Kidney epithelial cell (primary cell): ENCODE results near the gene ABCB10. TPM values are rescaled to one million over a fixed set of nuclear protein-coding genes. Genes with fewer than 3 reads are reported as not detected.

Source experiments
- DNase-seq: peaks from one replicate; pipeline ENCODE4 v3.0.0-alpha.2; 2010; ENCODE audit warnings: low read depth
- H3K27me3 ChIP-seq: 2 replicates; pipeline ENCODE4 v1.6.0; 2011; ENCODE audit warnings: low read length; ENCODE audit not compliant: control insufficient read depth, insufficient read depth
- H3K36me3 ChIP-seq: 2 replicates; pipeline ENCODE4 v1.5.1; 2011; ENCODE audit warnings: low read length; ENCODE audit not compliant: control insufficient read depth, insufficient read depth
- H3K4me3 ChIP-seq: 2 replicates; pipeline ENCODE4 v1.5.1; 2011; ENCODE audit warnings: low read depth, mild to moderate bottlenecking, control low read depth, low read length
- total RNA-seq: library from RNA; depleted of rRNA; stranded (reverse); fragments of >200 nt; gene quantifications from 2 replicates; pipeline ENCODE4 v1.2.3, GENCODE V29; 2015
- TF ChIP-seq, protein P1 (sequence below): IDR thresholded peaks from 2 replicates; pipeline ENCODE4 v1.5.1; 2011; ENCODE audit warnings: mild to moderate bottlenecking, moderate library complexity, low read length, control low read depth, inconsistent platforms; ENCODE audit not compliant: insufficient read depth, poor library complexity, severe bottlenecking

The ABCB10 gene
- total RNA-seq, 1 donor from 2014 or later = 11.9 TPM

DNA sequence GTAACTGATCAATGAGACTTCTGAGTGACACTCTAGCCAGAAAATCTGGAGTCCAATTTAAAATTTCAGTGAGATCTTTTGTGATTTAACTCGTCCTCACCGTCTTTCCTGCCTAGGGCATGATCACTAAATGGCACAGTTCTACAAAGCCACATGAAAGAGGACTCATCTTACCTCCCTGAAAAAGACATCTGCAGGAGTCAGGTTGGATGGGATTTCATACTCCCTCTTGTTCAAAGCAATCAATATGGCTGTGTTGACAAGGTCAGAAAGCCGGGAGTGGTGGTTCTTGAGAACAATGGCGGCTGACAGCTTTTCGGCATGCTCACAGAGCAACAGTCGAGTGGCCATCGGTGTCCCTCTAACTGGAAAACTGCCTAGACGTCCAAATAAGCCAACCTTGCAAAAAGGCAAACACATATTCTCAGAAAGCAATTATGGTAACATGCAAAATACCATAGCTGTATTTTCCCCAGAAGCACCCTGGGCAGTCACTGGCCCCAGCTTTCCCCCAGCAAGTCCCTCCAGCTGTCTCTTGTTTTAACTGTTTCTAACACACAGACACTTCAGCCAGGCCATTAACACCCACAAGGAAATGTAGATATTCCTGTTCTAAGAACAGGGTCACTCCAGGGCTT lies 88.0 kb downstream of the ABCB10 start:
- no peaks in the 10 kb centered on the region for H3K27me3 ChIP-seq
- H3K4me3 ChIP-seq = no peak overlapping the region
- TF ChIP-seq, protein P1, sequence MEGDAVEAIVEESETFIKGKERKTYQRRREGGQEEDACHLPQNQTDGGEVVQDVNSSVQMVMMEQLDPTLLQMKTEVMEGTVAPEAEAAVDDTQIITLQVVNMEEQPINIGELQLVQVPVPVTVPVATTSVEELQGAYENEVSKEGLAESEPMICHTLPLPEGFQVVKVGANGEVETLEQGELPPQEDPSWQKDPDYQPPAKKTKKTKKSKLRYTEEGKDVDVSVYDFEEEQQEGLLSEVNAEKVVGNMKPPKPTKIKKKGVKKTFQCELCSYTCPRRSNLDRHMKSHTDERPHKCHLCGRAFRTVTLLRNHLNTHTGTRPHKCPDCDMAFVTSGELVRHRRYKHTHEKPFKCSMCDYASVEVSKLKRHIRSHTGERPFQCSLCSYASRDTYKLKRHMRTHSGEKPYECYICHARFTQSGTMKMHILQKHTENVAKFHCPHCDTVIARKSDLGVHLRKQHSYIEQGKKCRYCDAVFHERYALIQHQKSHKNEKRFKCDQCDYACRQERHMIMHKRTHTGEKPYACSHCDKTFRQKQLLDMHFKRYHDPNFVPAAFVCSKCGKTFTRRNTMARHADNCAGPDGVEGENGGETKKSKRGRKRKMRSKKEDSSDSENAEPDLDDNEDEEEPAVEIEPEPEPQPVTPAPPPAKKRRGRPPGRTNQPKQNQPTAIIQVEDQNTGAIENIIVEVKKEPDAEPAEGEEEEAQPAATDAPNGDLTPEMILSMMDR = no peak
- H3K36me3 ChIP-seq = peaks cover 1% of the 10 kb centered on the region
- DNase-seq = no peak

DNA sequence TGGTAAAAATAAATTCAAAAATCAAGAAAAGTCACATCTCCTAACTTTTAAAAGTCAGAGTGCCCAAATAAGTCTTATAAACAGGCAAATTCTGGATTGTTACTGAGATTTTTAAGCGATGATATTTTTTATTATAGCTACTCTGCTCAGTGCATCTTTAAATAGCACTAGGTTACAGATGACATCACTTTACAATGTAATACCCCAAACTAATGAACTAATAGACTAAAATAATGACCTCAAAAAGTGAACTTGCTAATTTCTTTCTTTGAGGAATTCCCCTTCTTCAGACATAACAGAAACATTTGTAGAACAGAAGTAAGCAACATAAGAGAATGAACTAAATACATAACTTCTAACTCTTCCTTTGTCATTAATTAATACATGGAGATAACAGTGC lies 91.6 kb downstream of the ABCB10 start:
- H3K27me3 ChIP-seq = no peaks in the 10 kb centered on the region
- DNase-seq = no peak
- TF ChIP-seq, protein P1 = no peak
- H3K36me3 ChIP-seq = no peaks in the 10 kb centered on the region
- no peak overlapping the region for H3K4me3 ChIP-seq

Other genes with a start within 250 kb of the ABCB10 start
- gene CCSAP, start 215.7 kb downstream of the ABCB10 start, total RNA-seq = 2.9 and 3.0 TPM in 2 replicates
- gene ACTA1, start 124.6 kb downstream of the ABCB10 start, total RNA-seq = 1.0 and 2.1 TPM in 2 replicates
- 28.6 and 52.5 TPM in 2 replicates for gene NUP133, start 50.4 kb downstream of the ABCB10 start, total RNA-seq
- 14.5 and 15.1 TPM in 2 replicates for gene TAF5L, start 67.4 kb upstream of the ABCB10 start, total RNA-seq
- gene URB2, start 67.5 kb upstream of the ABCB10 start, total RNA-seq = 12.7 and 13.5 TPM in 2 replicates